OCI-LY3 (cell line): Measurements from ENCODE around the gene NPSR1.
"Not testable (repeated sequence)": the region's sequence is repeated elsewhere in the genome, so short reads cannot be mapped to it uniquely, and the experiment has no call there.

Experiments used
- H2AFZ ChIP-seq: fragments of 200-600, 300-600 bp; shearing (Covaris generic); 2 replicates; pipeline ENCODE4 v1.6.0; 2014; ENCODE audit warnings: antibody characterized with exemption, low read depth, low read length
- H3K27ac ChIP-seq: fragments of 200-600, 300-600 bp; sonication (generic); 2 replicates; pipeline ENCODE4 v1.5.1; 2014; ENCODE audit warnings: mild to moderate bottlenecking, low read length, moderate library complexity, mixed read lengths
- H3K27me3 ChIP-seq: fragments of 200-600, 300-600 bp; sonication (generic); 2 replicates; pipeline ENCODE4 v1.6.1; 2014; ENCODE audit warnings: low read depth, low read length, mixed read lengths
- H3K36me3 ChIP-seq: fragments of 200-600, 300-600 bp; sonication (generic); replicated peaks from 2 replicates; pipeline ENCODE3; 2014; ENCODE audit warnings: low read depth, low read length, mixed read lengths
- H3K4me1 ChIP-seq: fragments of 300-600, 200-600 bp; sonication (generic); 2 replicates; pipeline ENCODE4 v1.6.1; 2014; ENCODE audit warnings: low read length, mixed read lengths
- H3K4me2 ChIP-seq: fragments of 200-600, 300-600 bp; sonication (generic); 2 replicates; pipeline ENCODE4 v1.6.1; 2014; ENCODE audit warnings: low read length, mixed read lengths
- H3K4me3 ChIP-seq: fragments of 300-600, 200-600 bp; sonication (generic); 2 replicates; pipeline ENCODE4 v1.5.1; 2014; ENCODE audit warnings: antibody characterized with exemption, mild to moderate bottlenecking, low read length, moderate library complexity
- H3K79me2 ChIP-seq: fragments of 300-600, 200-600 bp; shearing (Covaris generic); 2 replicates; pipeline ENCODE4 v1.6.1; 2014; ENCODE audit warnings: mild to moderate bottlenecking, low read length, mixed read lengths
- H3K9ac ChIP-seq: fragments of 300-600, 200-600 bp; shearing (Covaris generic); 2 replicates; pipeline ENCODE4 v1.6.0; 2014; ENCODE audit warnings: mild to moderate bottlenecking, low read length, moderate library complexity
- H3K9me3 ChIP-seq: fragments of 200-600, 300-600 bp; shearing (Covaris generic); 2 replicates; pipeline ENCODE4 v1.6.1; 2014; ENCODE audit warnings: low read length, mixed read lengths; ENCODE audit not compliant: insufficient read depth
- H4K20me1 ChIP-seq: fragments of 200-600, 300-600 bp; sonication (generic); 2 replicates; pipeline ENCODE4 v1.6.1; 2016; ENCODE audit warnings: low read length, mixed read lengths; ENCODE audit not compliant: insufficient read depth
- EZH2phosphoT487 ChIP-seq: fragments of 200-600 bp; shearing (Covaris generic); IDR thresholded peaks from 2 replicates; pipeline ENCODE4 v1.6.1; 2018; ENCODE audit warnings: antibody characterized with exemption, mixed run types, low read depth
- TF ChIP-seq, protein P1 (sequence below): fragments of 200-600, 300-600 bp; sonication (generic); IDR thresholded peaks from 2 replicates; pipeline ENCODE4 v1.5.1; 2014; ENCODE audit warnings: antibody characterized with exemption, low read length, low read depth

Gene NPSR1

DNA sequence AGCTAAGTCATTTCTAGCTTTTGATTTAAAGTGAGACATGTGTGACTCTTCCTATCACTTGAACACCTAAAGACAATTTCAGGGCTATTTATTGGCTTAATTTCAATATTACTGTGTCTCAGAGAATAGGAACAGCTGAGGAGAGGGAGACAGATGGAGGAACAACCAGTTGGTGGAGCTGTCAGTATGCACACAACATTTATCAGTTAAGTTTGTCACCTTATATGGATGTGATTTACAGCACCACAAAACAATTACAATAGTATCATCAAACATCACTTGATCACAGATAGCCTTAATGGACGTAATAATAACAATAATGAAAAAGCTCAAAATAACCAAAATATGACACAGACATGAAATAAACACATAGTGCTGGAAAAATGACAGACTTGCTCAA, 129.6 kb downstream of the NPSR1 start:
- Histone ChIP-seq H3K27me3 (no peaks in the 10 kb centered on the region), H3K79me2 (no peaks in the 10 kb centered on the region), H3K9me3 (no peaks in the 10 kb centered on the region), H3K4me3 (no peak overlapping the region), H3K36me3 (no peaks in the 10 kb centered on the region), H3K4me1 (no peaks in the 10 kb centered on the region), H3K9ac (no peak overlapping the region), H3K4me2 (no peak overlapping the region), H2AFZ (no peak overlapping the region), H4K20me1 (no peaks in the 10 kb centered on the region), H3K27ac (no peak overlapping the region)
- TF ChIP-seq, protein P1, sequence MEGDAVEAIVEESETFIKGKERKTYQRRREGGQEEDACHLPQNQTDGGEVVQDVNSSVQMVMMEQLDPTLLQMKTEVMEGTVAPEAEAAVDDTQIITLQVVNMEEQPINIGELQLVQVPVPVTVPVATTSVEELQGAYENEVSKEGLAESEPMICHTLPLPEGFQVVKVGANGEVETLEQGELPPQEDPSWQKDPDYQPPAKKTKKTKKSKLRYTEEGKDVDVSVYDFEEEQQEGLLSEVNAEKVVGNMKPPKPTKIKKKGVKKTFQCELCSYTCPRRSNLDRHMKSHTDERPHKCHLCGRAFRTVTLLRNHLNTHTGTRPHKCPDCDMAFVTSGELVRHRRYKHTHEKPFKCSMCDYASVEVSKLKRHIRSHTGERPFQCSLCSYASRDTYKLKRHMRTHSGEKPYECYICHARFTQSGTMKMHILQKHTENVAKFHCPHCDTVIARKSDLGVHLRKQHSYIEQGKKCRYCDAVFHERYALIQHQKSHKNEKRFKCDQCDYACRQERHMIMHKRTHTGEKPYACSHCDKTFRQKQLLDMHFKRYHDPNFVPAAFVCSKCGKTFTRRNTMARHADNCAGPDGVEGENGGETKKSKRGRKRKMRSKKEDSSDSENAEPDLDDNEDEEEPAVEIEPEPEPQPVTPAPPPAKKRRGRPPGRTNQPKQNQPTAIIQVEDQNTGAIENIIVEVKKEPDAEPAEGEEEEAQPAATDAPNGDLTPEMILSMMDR, result no peak

GRCh38 chr7:34806831-34807230, 148.8 kb downstream of the NPSR1 start:
- H2AFZ ChIP-seq, result no peak overlapping the region
- H3K27ac ChIP-seq, result no peak overlapping the region
- TF ChIP-seq, protein P1, result no peak
- TF ChIP-seq EZH2phosphoT487, result no peak
- no peak overlapping the region for H3K4me2 ChIP-seq
- no peaks in the 10 kb centered on the region for H3K36me3 ChIP-seq
- no peaks in the 10 kb centered on the region for H3K79me2 ChIP-seq
- H3K9me3 ChIP-seq, result no peaks in the 10 kb centered on the region
- H3K4me1 ChIP-seq, result no peaks in the 10 kb centered on the region
- no peak overlapping the region for H3K4me3 ChIP-seq
- 0 out of 2 replicates have a peak, but pooled peaks cover 2% of the 10 kb centered on the region for H3K27me3 ChIP-seq
- no peaks in the 10 kb centered on the region for H4K20me1 ChIP-seq
- no peak overlapping the region for H3K9ac ChIP-seq

DNA sequence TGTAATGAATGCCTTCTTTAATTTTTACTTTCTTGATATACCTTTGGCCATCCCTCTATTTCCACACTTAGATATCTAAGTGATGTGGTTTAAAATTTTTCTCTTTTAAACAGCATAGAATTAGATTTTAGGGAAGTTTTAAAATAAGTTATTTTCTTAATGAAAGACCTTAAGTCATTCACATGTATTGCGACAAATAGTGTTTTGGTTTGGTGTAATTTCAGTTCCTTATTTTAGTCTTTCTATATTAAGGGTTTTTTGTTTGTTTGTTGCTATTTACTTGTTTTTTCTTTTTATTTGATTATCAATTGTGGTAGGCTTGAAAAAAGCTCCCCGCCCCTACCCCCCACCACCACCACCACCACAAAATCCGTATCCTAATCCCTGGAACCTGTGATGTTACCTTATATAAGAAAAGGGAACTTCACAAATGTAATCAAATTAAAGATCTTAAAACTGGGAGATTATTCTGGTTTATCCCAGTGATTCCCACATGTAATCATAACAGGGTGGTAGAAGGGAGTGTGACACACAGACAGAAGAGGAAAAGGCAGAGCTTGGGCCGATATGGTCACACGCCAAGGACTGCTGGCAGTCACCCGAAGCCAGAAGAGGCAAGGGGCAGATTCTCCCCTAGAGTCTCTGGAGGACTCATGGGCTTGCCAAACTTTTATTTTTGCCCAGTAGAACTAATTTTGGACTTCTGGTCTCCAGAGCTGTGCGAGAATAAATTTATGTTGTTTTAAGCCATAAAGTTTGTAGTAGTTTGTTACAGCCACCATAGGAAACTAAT, 149.7 kb downstream of the NPSR1 start:
- Histone ChIP-seq H3K27me3 (0 out of 2 replicates have a peak, but pooled peaks cover 2% of the 10 kb centered on the region), H3K79me2 (no peaks in the 10 kb centered on the region), H3K4me2 (no peak overlapping the region), H3K9me3 (no peaks in the 10 kb centered on the region), H3K9ac (no peak overlapping the region), H3K4me3 (no peak overlapping the region), H4K20me1 (no peaks in the 10 kb centered on the region), H3K36me3 (no peaks in the 10 kb centered on the region), H3K27ac (no peak overlapping the region), H2AFZ (no peak overlapping the region), H3K4me1 (no peaks in the 10 kb centered on the region)
- TF ChIP-seq EZH2phosphoT487, result no peak
- TF ChIP-seq, protein P1, result no peak

DNA sequence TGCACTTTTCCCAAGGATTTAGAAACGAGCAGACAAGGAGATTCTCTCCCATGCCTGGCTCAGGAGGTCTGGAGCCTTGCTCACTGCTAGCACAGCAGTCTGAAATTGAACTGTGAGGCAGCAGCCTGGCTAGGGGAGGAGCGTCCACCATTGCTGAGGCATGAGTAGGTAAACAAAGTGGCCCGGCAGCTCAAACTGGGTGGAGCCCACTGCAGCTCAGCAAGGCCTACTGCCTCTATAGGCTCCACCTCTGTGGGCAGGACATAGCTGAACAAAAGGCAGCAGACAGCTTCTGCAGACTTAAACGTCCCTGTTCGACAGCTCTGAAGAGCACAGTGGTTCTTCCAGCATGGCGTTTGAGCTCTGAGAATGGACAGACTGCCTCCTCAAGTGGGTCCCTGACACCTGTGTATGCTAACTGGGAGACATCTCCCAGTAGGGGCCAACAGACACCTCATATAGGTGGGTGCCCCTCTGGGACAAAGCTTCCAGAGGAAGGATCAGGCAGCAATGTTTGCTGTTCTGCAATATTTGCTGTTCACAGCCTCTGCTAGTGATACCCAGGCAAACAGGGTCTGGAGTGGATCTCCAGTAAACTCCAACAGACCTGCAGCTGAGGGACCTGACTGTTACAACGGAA, 156.3 kb downstream of the NPSR1 start:
- not testable (repeated sequence) for H3K79me2 ChIP-seq, H3K9ac ChIP-seq, H4K20me1 ChIP-seq, H3K4me1 ChIP-seq, H3K4me2 ChIP-seq, H3K4me3 ChIP-seq, H3K27me3 ChIP-seq, H3K27ac ChIP-seq, H2AFZ ChIP-seq, H3K9me3 ChIP-seq, H3K36me3 ChIP-seq
